Measurements from ENCODE around the gene FAM170B.

FAM170B gene

DNA sequence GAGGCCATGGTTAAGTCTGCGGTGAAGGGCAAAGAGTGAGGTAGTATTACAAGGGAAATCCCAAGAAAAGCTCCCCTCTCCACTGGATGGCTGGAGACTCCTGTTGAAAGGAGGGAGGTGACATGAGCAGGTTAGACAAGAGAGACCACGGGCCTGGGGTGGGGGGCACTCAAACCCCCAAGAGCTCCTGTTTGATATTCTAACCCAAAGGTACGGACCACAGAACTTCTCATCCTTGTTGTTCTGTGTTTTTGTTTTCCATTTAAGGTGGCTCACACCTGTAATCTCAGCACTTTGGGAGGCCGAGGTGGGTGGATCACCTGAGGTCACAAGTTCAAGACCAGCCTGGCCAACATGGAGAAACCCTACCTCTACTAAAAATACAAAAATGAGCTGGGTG lies 30.1 kb downstream of the FAM170B start:
- no peak for DNase-seq (ENCODE audit: low spot score)

DNA sequence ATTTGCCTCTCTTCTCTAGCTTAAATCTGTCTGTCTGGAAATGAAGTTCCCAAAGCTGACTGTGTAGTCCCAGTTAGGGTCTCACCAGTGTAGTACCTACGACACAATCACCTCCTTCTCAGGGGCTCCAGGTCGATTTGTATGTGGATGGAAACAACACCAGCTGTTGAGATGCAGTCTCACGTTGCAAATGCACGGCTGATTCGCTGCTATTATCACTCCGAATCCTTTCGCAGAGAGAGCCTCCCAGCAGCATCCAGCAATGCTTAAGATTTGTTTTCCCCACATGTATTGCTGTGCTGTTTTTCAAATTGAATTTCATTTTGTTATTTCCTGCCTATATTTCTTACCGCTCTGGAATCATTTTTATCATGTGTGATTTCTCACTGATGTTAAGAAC lies 34.8 kb downstream of the FAM170B start:
- DNase-seq (ENCODE audit: low spot score) = no peak

DNA sequence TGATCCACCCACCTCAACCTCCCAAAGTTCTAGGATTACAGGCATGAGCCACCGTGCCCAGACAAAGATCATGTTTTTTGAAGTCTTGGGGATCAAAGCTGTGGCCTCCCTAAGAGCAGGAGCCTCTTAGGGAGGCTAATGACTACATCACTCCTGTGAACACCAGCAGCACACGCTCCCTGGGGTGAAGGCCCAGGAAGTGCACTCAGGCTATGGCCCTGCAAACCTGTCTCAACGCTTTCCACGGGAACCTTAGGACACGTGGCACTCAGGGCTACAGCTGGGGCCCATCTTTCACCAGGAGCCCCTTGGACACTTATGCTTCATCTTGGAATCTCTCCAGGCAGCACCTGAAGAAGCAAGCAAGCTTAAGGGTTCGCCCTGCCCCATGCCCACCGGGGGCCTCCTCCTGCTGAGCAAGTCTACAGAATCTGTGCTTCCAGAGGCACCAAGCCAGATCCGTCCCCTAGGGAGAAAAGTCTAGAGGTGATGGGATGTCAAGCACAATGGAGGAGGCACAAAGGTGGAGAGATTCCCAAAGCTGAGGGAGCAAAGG lies 36.9 kb downstream of the FAM170B start:
- DNase-seq (ENCODE audit: low spot score) = no peak

DNA sequence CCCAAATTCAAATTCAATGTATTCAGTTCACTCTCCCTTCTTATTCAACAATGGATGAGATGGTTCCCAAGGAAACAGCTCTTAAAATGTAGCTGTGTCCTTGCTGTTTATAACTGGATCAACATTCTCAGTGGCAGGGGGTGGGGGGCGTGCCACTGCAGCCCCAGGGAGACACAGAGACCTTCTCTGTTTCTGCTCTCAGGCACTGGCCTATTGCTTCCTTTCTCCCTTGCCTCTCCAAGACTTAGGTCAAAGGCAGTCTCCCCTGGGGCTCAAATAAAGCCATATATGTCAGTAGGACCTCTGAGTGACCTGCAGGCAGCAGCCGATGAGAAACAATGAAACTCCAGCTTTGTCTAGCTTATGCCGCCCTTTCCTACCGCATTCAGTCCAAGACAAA lies 39.2 kb downstream of the FAM170B start:
- DNase-seq (ENCODE audit: low spot score) = no peak

DNA sequence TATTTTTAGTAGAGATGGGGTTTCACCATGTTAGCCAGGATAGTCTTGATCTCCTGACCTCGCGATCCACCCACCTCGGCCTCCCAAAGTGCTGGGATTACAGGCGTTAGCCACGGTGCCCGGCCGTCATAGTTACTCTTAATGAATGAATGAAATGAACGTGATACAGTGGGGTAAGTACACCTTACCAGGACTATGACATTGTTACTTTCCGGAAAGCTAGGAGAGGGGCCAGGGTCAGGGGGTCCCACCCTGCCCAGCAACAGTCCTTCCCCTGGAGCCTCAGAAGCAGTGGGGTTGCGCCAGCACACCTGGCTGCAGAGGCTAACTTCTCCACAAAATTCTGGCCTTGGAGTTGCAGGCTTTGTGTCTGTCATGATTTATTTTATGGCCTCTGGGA lies 39.9 kb downstream of the FAM170B start:
- DNase-seq (ENCODE audit: low spot score) = no peak

DNA sequence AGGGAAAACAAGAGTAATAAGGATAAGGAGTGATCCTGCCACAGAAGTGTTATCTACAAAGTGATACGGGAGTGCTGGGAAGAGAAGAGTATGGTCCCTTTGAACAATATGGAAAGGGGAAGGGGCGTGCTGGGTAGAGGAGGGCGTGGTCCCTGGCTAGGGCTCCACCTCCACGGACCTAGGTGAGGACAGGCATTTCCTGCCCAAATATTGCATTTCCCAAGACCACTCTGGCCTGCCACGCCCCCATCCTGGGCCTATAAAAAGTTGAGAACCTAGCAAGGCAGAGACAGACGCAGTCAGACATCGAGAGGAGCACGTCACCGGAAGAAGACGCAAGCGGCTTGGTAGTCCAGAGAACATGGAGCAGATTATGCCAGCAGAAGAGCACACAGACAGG lies 41.3 kb downstream of the FAM170B start:
- DNase-seq (ENCODE audit: low spot score) = no peak

DNA sequence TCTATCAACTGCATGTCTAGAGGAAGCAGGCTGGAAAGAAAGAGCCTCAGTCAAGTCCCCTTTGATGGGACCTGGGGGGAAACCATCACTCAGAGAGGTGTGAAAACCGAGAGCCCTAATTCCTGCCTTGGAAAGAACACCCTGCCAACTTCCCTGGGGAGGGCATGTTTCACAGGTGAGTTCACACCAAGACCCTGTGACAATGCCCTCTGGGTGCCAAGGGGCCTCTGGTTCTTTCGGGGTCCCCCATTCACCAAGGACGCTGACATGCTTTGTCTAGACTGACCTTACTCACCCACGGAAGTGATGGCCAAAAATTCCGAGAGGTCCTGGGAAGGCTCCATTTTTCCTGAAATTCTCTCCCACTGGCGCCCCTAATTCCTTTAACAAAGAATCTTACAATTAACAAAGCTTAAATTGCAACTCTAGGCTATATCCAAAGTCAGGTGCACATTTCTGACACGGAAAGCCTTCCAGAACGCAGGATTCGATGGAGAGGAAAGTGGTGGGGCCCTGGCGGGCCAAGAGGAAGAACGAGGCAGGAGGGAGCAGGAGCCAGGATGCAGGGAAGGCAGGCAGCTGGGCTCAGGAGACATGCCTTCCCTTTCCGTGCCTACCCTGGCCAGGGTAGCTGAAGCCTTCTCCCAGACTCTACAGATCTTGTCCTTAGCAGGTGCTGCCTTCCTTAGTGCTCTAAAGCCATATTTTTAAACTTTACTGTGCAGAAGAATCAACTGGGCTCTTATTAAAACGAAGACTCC lies 42.2 kb downstream of the FAM170B start:
- no peak for DNase-seq (ENCODE audit: low spot score)

DNA sequence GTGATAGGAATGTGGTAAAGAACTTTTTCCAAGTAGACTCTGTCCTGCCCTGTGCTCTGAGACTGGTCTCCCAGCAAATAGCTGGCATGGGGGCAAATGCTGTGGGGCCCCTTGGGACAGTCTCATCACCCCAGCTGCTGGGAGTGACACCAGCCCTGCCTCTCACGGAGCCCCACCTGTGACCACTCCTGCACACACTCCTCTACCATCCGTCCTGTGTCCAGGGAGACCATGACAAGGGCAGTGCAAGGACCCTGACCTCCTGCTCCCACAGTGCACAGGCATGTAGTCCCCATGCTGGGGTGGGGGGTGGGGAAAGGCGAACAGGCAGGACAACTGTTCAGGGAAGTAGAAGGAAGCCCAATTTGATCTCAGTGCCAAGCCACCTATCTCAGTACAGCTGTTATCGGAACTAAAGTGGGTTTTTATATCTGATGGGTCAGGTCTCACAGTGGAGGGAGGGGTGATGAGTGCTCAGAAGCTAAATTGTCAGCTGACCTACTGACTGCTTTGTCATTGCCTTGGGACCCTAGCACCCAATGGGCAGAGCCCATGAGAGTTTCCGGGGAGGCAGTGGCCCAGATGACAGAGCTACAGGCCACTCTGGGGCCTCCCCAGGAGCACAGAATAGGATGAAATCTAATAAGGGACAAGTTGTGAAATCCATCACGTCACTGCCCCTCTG lies 43.0 kb downstream of the FAM170B start:
- no peak for DNase-seq (ENCODE audit: low spot score)

DNA sequence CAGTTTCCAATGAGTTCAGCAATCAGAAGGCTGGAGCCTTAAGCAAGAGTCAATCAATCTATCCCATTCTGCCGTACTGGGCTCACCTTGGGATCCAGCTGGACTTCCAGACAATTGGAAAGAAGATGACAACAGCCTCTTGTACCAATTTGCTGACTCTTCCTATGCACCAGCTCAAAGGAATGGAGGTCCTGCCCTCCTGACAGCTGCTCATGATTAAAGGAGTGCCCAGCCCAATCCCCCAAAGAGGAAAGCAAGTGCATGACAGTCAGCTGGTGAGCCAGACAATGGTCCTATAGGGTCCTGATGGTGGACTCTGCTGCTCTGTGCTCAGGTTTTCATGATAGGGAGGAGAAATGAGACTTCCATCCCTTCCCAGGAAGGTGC lies 43.6 kb downstream of the FAM170B start:
- no peak for DNase-seq (ENCODE audit: low spot score)

DNA sequence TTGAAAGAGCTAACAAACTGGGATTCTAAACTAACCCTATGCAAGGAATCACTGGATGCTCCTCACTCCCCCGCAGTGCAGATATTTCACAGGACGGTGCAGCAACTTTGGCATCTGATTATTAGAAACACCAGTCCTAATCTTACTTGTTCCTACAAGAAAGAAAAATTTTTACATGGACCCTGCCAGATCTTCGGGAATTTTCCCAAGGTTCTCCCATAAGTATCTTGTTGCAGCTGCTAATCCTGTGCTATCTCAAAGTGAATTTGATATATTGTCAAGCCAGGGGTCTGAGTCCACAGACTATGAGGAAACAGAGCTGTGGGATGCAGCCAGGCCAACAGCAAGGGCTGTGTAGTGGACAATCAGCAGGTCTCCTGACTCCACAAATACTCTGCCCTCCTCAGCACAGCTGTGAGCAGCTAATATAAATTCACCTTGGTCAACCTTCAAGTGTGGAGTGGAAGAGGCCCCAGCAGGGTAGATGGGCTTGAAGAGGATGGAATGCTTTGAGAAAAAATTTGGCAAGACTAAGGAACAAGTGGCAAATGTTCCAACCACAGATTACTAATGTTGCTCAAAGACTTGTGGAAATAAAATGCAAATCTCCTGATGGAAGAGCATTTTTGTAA lies 44.1 kb downstream of the FAM170B start:
- DNase-seq (ENCODE audit: low spot score) = no peak

DNA sequence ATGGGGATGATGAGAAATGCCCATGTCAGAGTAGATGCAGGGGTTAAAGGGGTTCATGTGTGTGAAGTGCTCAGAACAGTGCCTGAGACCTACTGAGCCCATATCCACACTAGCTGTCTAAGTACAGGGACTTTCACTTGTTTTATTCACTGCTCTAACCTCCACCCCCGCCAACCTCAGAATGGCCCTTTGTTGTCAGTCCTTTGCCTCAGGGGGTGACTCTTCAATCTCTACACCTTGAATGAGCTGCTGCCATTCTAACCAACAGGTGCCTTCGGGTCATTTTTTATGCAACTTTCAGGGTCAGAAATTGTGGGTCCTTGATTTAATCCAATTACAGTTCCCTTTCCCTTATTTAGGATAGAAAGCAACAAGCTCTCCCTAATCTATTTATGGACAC lies 44.7 kb downstream of the FAM170B start:
- DNase-seq (ENCODE audit: low spot score) = no peak

DNA sequence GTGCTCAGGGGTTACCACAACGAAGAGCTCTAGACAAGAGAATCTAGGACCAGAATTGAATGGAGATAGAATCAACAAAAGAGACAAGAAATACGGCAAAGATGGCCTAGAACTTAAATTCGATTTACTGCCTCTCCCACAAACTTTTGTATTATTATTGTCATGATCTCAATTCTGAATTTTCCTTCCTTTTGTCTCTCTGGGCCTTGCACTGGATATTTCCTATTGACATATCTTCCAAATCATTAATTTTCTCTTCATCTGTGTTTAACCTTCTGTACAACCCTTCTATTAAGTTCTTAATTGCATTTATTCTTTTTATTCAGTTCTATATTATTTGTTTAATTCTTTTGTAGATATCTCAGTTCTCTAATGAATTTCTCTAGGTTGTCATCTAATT lies 46.9 kb downstream of the FAM170B start:
- no peak for DNase-seq (ENCODE audit: low spot score)

DNA sequence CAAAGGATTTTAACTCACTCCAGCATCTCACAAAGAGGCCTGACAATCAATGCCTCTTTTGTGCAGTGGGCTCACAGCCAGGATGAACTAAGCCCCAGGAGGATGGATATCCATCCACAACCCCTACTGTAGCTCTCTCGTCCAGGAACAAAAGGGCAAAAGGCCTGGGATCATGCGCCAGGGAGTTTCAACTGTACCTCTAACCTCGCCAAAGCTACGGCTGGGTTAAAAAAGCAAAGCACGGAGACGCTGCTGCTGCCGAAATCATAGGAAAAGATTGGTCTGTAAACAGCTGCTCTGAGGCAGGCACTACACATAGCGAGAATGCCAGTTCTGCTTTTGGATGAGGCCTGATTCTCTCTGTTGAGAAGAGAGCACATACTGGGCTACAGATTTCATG lies 50.6 kb downstream of the FAM170B start:
- DNase-seq (ENCODE audit: low spot score) = no peak

DNA sequence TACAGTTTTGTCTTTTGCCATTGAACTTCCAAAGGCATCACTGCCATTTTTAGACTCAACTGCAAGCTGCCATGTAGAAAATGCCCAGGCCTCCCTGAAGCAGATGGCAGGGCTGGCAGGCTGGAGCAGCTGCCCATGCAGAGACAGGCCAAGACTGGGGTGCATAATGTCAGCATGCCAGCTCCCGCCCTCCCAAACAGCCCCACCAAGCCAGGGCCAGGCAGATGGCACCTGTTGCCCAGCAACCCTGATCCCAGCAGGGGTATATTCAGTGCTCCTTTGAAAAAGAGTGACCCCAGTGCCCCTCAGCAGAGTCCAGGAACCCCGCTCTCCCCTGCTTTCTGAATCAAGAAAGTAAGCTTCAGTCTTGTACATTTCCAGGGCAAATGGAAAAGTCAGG lies 51.1 kb downstream of the FAM170B start:
- DNase-seq (ENCODE audit: low spot score) = no peak

DNA sequence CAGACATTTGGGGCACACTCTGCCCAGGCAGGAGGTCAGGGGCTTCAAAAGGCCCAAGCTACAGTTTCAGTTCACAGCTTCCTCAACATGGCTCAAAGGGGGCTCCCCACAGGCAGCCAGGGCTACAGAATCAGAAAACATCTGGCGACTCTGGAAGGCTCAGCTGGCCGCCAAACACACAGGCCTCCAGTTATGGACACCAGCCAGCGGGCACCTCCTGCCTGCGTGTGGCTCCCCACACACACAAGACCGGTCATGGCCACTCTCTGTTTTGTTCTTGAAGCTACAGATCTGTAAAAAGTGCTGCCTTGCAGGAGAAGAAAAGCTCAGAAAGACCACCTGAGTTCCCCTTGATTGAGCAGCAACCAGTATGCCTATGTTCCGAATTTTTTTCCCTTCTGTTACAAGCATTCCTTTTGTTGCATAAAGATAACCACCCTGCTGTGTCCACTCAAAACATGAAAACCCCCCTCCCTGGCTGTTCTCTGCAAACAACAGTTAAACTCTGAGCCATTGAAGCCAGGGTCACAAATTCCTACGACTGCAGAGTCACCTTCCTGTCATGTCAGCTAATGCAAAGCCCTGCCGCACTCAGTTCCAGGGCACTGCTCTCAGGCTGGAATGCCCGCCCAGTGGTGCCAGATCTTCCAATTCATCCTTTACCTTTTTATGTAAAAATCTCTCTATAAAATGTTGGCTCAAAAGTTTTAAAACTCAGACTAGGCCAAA lies 52.1 kb downstream of the FAM170B start:
- no peak for DNase-seq (ENCODE audit: low spot score)
